Osteocyte (in vitro differentiated cells): Measurements from ENCODE around the gene PPP1CA. TPM values are rescaled to one million over a fixed set of nuclear protein-coding genes. Genes with fewer than 3 reads are reported as not detected.

Source experiments
- DNase-seq: peaks from one replicate; pipeline ENCODE4 v3.0.0; 2021; ENCODE audit warnings: mixed read lengths; ENCODE audit not compliant: unreplicated experiment; ENCODE audit errors: extremely low spot score
- H3K27ac Mint-ChIP-seq: one replicate; pipeline ENCODE4 v1.8.0; 2021; ENCODE audit warnings: mild to moderate bottlenecking, mixed read lengths; ENCODE audit not compliant: unreplicated experiment
- H3K27me3 Mint-ChIP-seq: one replicate; pipeline ENCODE4 v1.8.0; 2021; ENCODE audit warnings: mixed read lengths; ENCODE audit not compliant: unreplicated experiment
- H3K36me3 Mint-ChIP-seq: one replicate; pipeline ENCODE4 v1.8.0; 2021; ENCODE audit warnings: mixed read lengths; ENCODE audit not compliant: unreplicated experiment
- H3K4me1 Mint-ChIP-seq: one replicate; pipeline ENCODE4 v1.8.0; 2021; ENCODE audit warnings: mixed read lengths; ENCODE audit not compliant: unreplicated experiment
- H3K4me3 Mint-ChIP-seq: one replicate; pipeline ENCODE4 v1.8.0; 2021; ENCODE audit warnings: mild to moderate bottlenecking, moderate library complexity, mixed read lengths; ENCODE audit not compliant: unreplicated experiment
- H3K9me3 Mint-ChIP-seq: one replicate; pipeline ENCODE4 v1.8.0; 2021; ENCODE audit warnings: mixed read lengths; ENCODE audit not compliant: unreplicated experiment
- total RNA-seq: library from RNA; stranded (reverse); gene quantifications from 2 replicates; pipeline ENCODE4 v1.2.1, GENCODE V29; 2021
- TF ChIP-seq, protein P1 (sequence below): fragments of 200-600 bp; sonication (generic); IDR thresholded peaks from 2 replicates; pipeline ENCODE4 v1.5.0; 2021; ENCODE audit warnings: antibody characterized with exemption, mild to moderate bottlenecking, moderate library complexity

PPP1CA gene
- total RNA-seq, 1 donor from 2014 or later: 140 TPM

- TF ChIP-seq, protein P1, sequence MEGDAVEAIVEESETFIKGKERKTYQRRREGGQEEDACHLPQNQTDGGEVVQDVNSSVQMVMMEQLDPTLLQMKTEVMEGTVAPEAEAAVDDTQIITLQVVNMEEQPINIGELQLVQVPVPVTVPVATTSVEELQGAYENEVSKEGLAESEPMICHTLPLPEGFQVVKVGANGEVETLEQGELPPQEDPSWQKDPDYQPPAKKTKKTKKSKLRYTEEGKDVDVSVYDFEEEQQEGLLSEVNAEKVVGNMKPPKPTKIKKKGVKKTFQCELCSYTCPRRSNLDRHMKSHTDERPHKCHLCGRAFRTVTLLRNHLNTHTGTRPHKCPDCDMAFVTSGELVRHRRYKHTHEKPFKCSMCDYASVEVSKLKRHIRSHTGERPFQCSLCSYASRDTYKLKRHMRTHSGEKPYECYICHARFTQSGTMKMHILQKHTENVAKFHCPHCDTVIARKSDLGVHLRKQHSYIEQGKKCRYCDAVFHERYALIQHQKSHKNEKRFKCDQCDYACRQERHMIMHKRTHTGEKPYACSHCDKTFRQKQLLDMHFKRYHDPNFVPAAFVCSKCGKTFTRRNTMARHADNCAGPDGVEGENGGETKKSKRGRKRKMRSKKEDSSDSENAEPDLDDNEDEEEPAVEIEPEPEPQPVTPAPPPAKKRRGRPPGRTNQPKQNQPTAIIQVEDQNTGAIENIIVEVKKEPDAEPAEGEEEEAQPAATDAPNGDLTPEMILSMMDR: no peak
- Mint-ChIP-seq H3K9me3 (no peaks in the 10 kb centered on the region), H3K36me3 (peaks cover 2% of the 10 kb centered on the region), H3K27me3 (no peaks in the 10 kb centered on the region), H3K4me1 (peaks cover 18% of the 10 kb centered on the region), H3K4me3 (peak overlapping the region; percentile 83), H3K27ac (no peak overlapping the region)
- no peak for DNase-seq
Observed at GRCh38 chr11:67445515-67445914, 43.9 kb upstream of the PPP1CA start.

GRCh38 chr11:67442504-67443404 lies 41.1 kb upstream of the PPP1CA start:
- Mint-ChIP-seq H3K4me3 (peak overlapping the region; percentile 87), H3K9me3 (no peaks in the 10 kb centered on the region), H3K36me3 (peaks cover 9% of the 10 kb centered on the region), H3K4me1 (peaks cover 29% of the 10 kb centered on the region), H3K27me3 (no peaks in the 10 kb centered on the region), H3K27ac (peak overlapping the region; percentile 87)
- TF ChIP-seq, protein P1: no peak
- DNase-seq: no peak

DNA sequence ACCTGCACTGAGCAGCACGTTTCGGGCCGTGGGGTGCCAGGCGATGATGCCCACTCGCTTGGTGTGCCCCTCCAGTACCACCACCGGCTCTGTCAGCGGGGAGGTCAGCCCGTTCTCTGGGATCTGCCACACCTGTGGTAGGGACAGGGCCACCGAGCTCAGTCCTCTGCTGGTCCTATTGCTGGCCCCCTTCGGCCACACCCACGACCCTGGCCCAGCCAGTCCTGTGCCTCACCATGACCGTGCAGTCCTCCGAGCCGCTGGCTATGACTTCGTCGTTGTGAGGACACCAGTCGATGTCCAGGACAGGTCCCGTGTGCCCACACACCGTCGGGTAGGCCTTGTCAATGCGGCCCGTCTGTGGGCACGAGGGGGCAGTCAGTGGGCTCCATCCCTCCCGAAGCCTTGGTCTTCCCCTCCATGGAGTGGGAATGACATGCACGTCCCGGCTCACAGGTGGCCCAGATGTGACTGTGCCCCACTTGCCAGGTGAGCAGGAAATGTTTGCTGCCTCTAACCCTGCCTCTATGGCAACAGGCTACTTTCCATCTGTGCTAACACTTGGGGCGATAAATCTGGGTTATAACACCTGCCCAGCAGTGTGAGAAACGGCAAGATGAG lies 40.2 kb upstream of the PPP1CA start:
- no peaks in the 10 kb centered on the region for H3K9me3 Mint-ChIP-seq
- H3K4me1 Mint-ChIP-seq: peaks cover 30% of the 10 kb centered on the region
- no peaks in the 10 kb centered on the region for H3K27me3 Mint-ChIP-seq
- TF ChIP-seq, protein P1: no peak
- H3K27ac Mint-ChIP-seq: no peak overlapping the region
- peaks cover 12% of the 10 kb centered on the region for H3K36me3 Mint-ChIP-seq
- peak overlapping the region; percentile 87 for H3K4me3 Mint-ChIP-seq
- no peak for DNase-seq

GRCh38 chr11:67441098-67441563 lies 39.5 kb upstream of the PPP1CA start:
- no peak for DNase-seq
- Mint-ChIP-seq H3K27ac (no peak overlapping the region), H3K27me3 (no peaks in the 10 kb centered on the region), H3K36me3 (peaks cover 12% of the 10 kb centered on the region), H3K9me3 (no peaks in the 10 kb centered on the region), H3K4me3 (no peak overlapping the region), H3K4me1 (peaks cover 33% of the 10 kb centered on the region)
- TF ChIP-seq, protein P1: no peak
